ENCODE data around the gene TAX1BP3. TPM values are rescaled to one million over a fixed set of nuclear protein-coding genes. Genes with fewer than 3 reads are reported as not detected.
A peak's percentile ranks its signal among the peaks of the same experiment; 100 is the strongest.

Gene TAX1BP3
- total and polyA plus RNA-seq, 2 of the 13 experiments (the other 11 are each of a cell fraction or from before 2014, with no cell fraction given): 16.7 to 45.1 TPM

DNA sequence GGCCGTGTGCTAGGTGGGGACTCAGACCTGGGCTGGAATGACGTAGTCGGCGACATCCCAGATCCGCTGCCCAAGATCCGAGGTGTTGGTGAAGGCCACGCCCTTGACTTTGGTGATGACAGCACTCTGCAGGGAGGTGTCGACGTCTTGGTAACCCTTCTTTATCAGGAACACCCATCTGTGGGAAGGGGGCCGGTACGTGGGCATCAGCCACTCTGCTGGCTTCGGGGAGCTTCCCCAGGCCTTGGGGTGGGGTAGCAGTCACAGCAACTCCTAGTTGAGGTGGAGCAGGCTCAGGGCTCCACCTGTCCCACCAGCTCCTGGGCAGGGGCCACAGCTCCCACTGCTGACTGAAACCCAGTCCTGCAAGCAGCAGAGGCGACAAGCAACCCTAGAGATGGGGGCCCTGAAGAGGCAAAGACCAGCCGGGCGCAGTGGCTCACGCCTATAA lies 23.3 kb upstream of the TAX1BP3 start (continued):
- TF ChIP-seq ZNF160 (CRISPR knock-in tag; IDR thresholded peaks at IDR 0.05) (no peak), STAG1 (CRISPR knock-in tag; IDR thresholded peaks at IDR 0.05) (0 out of 2 replicates have a peak, but pooled peaks have one; percentile 16)
- TF ChIP-seq, protein P1, sequence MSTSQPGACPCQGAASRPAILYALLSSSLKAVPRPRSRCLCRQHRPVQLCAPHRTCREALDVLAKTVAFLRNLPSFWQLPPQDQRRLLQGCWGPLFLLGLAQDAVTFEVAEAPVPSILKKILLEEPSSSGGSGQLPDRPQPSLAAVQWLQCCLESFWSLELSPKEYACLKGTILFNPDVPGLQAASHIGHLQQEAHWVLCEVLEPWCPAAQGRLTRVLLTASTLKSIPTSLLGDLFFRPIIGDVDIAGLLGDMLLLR (CRISPR knock-in tag; IDR thresholded peaks at IDR 0.05): no peak

DNA sequence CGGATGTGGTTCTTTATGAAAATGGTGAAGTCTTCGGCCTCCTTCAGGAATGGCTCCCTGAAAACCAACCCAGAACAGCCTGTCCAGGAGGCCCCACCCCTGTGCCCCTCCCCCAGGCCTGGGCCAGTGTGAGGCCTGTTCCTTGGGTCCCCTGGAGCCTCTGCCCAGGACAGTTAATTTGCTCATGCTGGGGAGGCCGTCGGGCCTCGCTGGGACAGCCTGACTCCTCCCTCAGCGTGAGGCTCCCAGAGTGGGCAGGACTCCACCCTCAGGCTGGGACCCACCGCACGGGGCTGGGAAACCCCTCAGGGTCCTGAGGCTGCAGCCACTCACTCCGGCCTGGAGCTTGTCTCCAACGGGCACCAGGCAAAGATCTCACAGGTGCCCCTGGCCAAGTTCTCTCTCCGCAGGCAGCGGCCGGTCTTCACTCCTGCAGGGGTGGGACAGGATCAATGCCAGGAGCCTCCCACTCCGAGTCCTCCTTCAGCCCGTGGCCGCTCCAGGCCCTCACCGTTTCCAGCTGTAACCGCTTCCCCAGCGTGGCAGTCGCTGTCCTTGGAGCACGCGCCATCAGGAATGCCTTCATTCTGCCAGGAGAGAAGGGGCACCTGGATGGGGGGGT lies 21.8 kb upstream of the TAX1BP3 start:
- no peaks in the 10 kb centered on the region for H3K79me2 ChIP-seq (ENCODE audit: insufficient read depth, low read length)
- no peak overlapping the region for H3K4me2 ChIP-seq (ENCODE audit: low read depth, low read length)
- intact Hi-C loops (cut with micrococcal nuclease; ENCODE audit: unreplicated experiment): no loop called here
- FAIRE-seq (no peak), ATAC-seq (no peak; the same call in 2 of the 3 replicates), DNase-seq (ENCODE audit: low spot score) (no peak)
- no peak overlapping the region for H3K27ac ChIP-seq (ENCODE audit: extremely low read length, insufficient read depth, low read length)
- H4K20me1 ChIP-seq (ENCODE audit: insufficient read depth, low read length): no peaks in the 10 kb centered on the region
- in situ Hi-C loops (cut with HindIII; ENCODE audit: extremely low pct_ligation_motif_present, low pct_unique_long_range_greater_than_20kb): no loop called here
- H3K4me1 ChIP-seq (ENCODE audit: insufficient read depth, low read length): peaks cover 9% of the 10 kb centered on the region
- no peak overlapping the region for H2AFZ ChIP-seq (ENCODE audit: low read length)
- peaks cover 1 to 9% of the 10 kb centered on the region in 2 experiments; a peak in 3 of 5 replicates for H3K27me3 ChIP-seq (ENCODE audit: control insufficient read depth in 1 of 2, insufficient read depth in 2 of 2, low read length in 2 of 2)
- WGBS (ENCODE audit: low lambda C conversion rate): 75% methylated on average over 16 of the region's 22 CpGs
- POLR2A ChIA-PET: no interaction called here
- H3K4me3 ChIP-seq (replicated peaks in 1 of 3; ENCODE audit: insufficient read depth in 1 of 3, low read depth in 2 of 3, low read length in 3 of 3): no peak overlapping the region
- H3K9ac ChIP-seq (ENCODE audit: insufficient read depth, low read depth, low read length): no peak overlapping the region
- BruUV-seq (replicated peaks): no TSS peak
- CTCF ChIA-PET (ENCODE audit: low intra/inter-chr PET ratio, low total read pairs): no interaction called here
- no peaks in the 10 kb centered on the region for H3K36me3 ChIP-seq (replicated peaks in 1 of 2; ENCODE audit: control insufficient read depth in 1 of 2, insufficient read depth in 2 of 2, low read length in 2 of 2)
- H3K9me3 ChIP-seq (ENCODE audit: low read length): no peaks in the 10 kb centered on the region
- no peak for TF ChIP-seq ZZZ3 (CRISPR knock-in tag; IDR thresholded peaks at IDR 0.05; ENCODE audit: borderline replicate concordance)
- TF ChIP-seq AGO2 (optimal IDR thresholded peaks at IDR 0.05; ENCODE audit: low read depth, low read length): no peak
- TF ChIP-seq ZNF850 (CRISPR knock-in tag; conservative IDR thresholded peaks at IDR 0.05): no peak
- TF ChIP-seq, protein P2, sequence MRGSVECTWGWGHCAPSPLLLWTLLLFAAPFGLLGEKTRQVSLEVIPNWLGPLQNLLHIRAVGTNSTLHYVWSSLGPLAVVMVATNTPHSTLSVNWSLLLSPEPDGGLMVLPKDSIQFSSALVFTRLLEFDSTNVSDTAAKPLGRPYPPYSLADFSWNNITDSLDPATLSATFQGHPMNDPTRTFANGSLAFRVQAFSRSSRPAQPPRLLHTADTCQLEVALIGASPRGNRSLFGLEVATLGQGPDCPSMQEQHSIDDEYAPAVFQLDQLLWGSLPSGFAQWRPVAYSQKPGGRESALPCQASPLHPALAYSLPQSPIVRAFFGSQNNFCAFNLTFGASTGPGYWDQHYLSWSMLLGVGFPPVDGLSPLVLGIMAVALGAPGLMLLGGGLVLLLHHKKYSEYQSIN (CRISPR knock-in tag; IDR thresholded peaks at IDR 0.05; ENCODE audit: borderline replicate concordance): no peak
- no peak for TF ChIP-seq RCOR2 (CRISPR knock-in tag; IDR thresholded peaks at IDR 0.05)
- TF ChIP-seq RXRA (CRISPR knock-in tag; IDR thresholded peaks at IDR 0.05): no peak
- TF ChIP-seq ZNF644 (CRISPR knock-in tag; IDR thresholded peaks at IDR 0.05; ENCODE audit: low read depth): no peak
- TF ChIP-seq, protein P3, sequence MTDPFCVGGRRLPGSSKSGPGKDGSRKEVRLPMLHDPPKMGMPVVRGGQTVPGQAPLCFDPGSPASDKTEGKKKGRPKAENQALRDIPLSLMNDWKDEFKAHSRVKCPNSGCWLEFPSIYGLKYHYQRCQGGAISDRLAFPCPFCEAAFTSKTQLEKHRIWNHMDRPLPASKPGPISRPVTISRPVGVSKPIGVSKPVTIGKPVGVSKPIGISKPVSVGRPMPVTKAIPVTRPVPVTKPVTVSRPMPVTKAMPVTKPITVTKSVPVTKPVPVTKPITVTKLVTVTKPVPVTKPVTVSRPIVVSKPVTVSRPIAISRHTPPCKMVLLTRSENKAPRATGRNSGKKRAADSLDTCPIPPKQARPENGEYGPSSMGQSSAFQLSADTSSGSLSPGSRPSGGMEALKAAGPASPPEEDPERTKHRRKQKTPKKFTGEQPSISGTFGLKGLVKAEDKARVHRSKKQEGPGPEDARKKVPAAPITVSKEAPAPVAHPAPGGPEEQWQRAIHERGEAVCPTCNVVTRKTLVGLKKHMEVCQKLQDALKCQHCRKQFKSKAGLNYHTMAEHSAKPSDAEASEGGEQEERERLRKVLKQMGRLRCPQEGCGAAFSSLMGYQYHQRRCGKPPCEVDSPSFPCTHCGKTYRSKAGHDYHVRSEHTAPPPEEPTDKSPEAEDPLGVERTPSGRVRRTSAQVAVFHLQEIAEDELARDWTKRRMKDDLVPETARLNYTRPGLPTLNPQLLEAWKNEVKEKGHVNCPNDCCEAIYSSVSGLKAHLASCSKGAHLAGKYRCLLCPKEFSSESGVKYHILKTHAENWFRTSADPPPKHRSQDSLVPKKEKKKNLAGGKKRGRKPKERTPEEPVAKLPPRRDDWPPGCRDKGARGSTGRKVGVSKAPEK (CRISPR knock-in tag; IDR thresholded peaks at IDR 0.05; ENCODE audit: borderline replicate concordance): no peak
- TF ChIP-seq TEAD2 (CRISPR knock-in tag; IDR thresholded peaks at IDR 0.05): no peak
- TF ChIP-seq ZNF615 (CRISPR knock-in tag; IDR thresholded peaks at IDR 0.05; ENCODE audit: borderline replicate concordance): no peak
- TF ChIP-seq, protein P4, sequence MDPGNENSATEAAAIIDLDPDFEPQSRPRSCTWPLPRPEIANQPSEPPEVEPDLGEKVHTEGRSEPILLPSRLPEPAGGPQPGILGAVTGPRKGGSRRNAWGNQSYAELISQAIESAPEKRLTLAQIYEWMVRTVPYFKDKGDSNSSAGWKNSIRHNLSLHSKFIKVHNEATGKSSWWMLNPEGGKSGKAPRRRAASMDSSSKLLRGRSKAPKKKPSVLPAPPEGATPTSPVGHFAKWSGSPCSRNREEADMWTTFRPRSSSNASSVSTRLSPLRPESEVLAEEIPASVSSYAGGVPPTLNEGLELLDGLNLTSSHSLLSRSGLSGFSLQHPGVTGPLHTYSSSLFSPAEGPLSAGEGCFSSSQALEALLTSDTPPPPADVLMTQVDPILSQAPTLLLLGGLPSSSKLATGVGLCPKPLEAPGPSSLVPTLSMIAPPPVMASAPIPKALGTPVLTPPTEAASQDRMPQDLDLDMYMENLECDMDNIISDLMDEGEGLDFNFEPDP (CRISPR knock-in tag; conservative IDR thresholded peaks at IDR 0.05): no peak
- no peak for TF ChIP-seq RORA (CRISPR knock-in tag; IDR thresholded peaks at IDR 0.05)
- TF ChIP-seq SMC3 (IDR thresholded peaks at IDR 0.05; ENCODE audit: low read length): no peak
- no peak for TF ChIP-seq RARG (CRISPR knock-in tag; IDR thresholded peaks at IDR 0.05; ENCODE audit: low read depth)
